RWPE1 (cell line): ENCODE measurements around the gene ARL15.

Source experiments
- CTCF ChIA-PET: fragments of 350-600 bp; sonication (Branson Sonifier 250); formaldehyde crosslinking; extraction: SDS; loops from one replicate; lab custom pipeline; 2021; lab: Yijun Ruan, JAX
- POLR2A ChIA-PET: fragments of 400-600 bp; formaldehyde crosslinking; extraction: SDS; loops from one replicate; lab custom pipeline; 2020; ENCODE audit warnings: antibody characterized with exemption; ENCODE audit not compliant: low non-redundant PET; lab: Yijun Ruan, JAX
- DNase-seq: peaks from one replicate; pipeline ENCODE4 v3.0.0; 2012; ENCODE audit warnings: low spot score
- H3K27ac ChIP-seq: fragments of 450-650 bp; 2 replicates; pipeline ENCODE4 v1.5.1; 2017
- CTCF ChIP-seq: fragments of 450-650 bp; conservative IDR thresholded peaks from 2 replicates; pipeline ENCODE4 v1.5.1; 2017; ENCODE audit warnings: low read depth, mild to moderate bottlenecking

Gene ARL15

GRCh38 chr5:54103871-54104270, 206.5 kb downstream of the ARL15 start:
- no peak for TF ChIP-seq CTCF
- CTCF ChIA-PET: no interaction called here
- DNase-seq: no peak
- POLR2A ChIA-PET: no interaction called here
- H3K27ac ChIP-seq: no peak overlapping the region

GRCh38 chr5:54098267-54098666, 212.1 kb downstream of the ARL15 start:
- ChIA-PET CTCF (interaction anchor here (0.5 kb wide), 1 partner anchor 655 kb away, joined by 3 read pairs; no protein-coding TSS in a partner anchor), POLR2A (no interaction called here)
- no peak overlapping the region for H3K27ac ChIP-seq
- TF ChIP-seq CTCF: no peak
- no peak for DNase-seq

GRCh38 chr5:54095969-54096368, 214.4 kb downstream of the ARL15 start:
- no peak for DNase-seq
- no peak for TF ChIP-seq CTCF
- H3K27ac ChIP-seq: no peak overlapping the region
- ChIA-PET POLR2A (no interaction called here), CTCF (no interaction called here)

GRCh38 chr5:54094706-54095105, 215.7 kb downstream of the ARL15 start:
- CTCF ChIA-PET: no interaction called here
- no peak for TF ChIP-seq CTCF
- DNase-seq: no peak
- H3K27ac ChIP-seq: no peak overlapping the region
- POLR2A ChIA-PET: no interaction called here

- no peak overlapping the region for H3K27ac ChIP-seq
- POLR2A ChIA-PET: no interaction called here
- CTCF ChIA-PET: interaction anchor here (0.6 kb wide), 1 partner anchor 18 kb away, joined by 3 read pairs; no protein-coding TSS in a partner anchor
- no peak for DNase-seq
- no peak for TF ChIP-seq CTCF
Measured at GRCh38 chr5:54093861-54094260, 216.5 kb downstream of the ARL15 start.

- 0 out of 2 replicates have a peak, but pooled peaks have one; percentile 22 for TF ChIP-seq CTCF
- CTCF ChIA-PET: interaction anchor here (0.6 kb wide), 2 partner anchors 19 to 424 kb away, joined by 3 read pairs; no protein-coding TSS in a partner anchor
- POLR2A ChIA-PET: no interaction called here
- peak; percentile 77 for DNase-seq
- H3K27ac ChIP-seq: peak overlapping the region; percentile 61
Measured at GRCh38 chr5:54093081-54093492, 217.3 kb downstream of the ARL15 start.
